Activated naive CD4-positive, alpha-beta T cell treated with anti-CD3 and anti-CD28 coated beads, Interleukin-2, amount 10 ng/mL, durations not matched to agents 7 days and 5 days (primary cell): ENCODE data around the gene AEBP2.

Experiments
- CTCF ChIA-PET: fragments of 350-600 bp; sonication (Branson Sonifier 250); formaldehyde crosslinking; loops from one replicate; lab custom pipeline; 2021; ENCODE audit warnings: antibody characterized with exemption; lab: Charles Lee
- DNase-seq: peaks from one replicate; pipeline ENCODE4 v3.0.0-alpha.2; 2020
- H3K27ac Mint-ChIP-seq: one replicate; pipeline ENCODE4 v1.8.0; 2021; ENCODE audit warnings: mild to moderate bottlenecking, moderate library complexity, mixed read lengths
- H3K27me3 Mint-ChIP-seq: one replicate; pipeline ENCODE4 v1.8.0; 2021; ENCODE audit warnings: mild to moderate bottlenecking, mixed read lengths
- H3K36me3 Mint-ChIP-seq: one replicate; pipeline ENCODE4 v1.8.0; 2021; ENCODE audit warnings: mixed read lengths
- H3K4me1 Mint-ChIP-seq: one replicate; pipeline ENCODE4 v1.8.0; 2021; ENCODE audit warnings: mixed read lengths
- H3K4me3 Mint-ChIP-seq: one replicate; pipeline ENCODE4 v1.8.0; 2021; ENCODE audit warnings: mild to moderate bottlenecking, moderate library complexity, mixed read lengths
- H3K9me3 Mint-ChIP-seq: one replicate; pipeline ENCODE4 v1.8.0; 2021; ENCODE audit warnings: mixed read lengths

The AEBP2 gene

GRCh38 chr12:19432309-19433170 lies 6.8 kb upstream of the AEBP2 start:
- Mint-ChIP-seq H3K9me3 (peaks cover 6% of the 10 kb centered on the region), H3K36me3 (peaks cover 5% of the 10 kb centered on the region), H3K4me3 (no peak overlapping the region), H3K27ac (peak overlapping the region; percentile 94), H3K27me3 (no peaks in the 10 kb centered on the region), H3K4me1 (peaks cover 64% of the 10 kb centered on the region)
- CTCF ChIA-PET = no interaction called here
- DNase-seq = no peak

GRCh38 chr12:19434538-19434937 lies 4.8 kb upstream of the AEBP2 start:
- peaks cover 6% of the 10 kb centered on the region for H3K27me3 Mint-ChIP-seq
- H3K36me3 Mint-ChIP-seq = peaks cover 3% of the 10 kb centered on the region
- peaks cover 3% of the 10 kb centered on the region for H3K9me3 Mint-ChIP-seq
- no peak for DNase-seq
- H3K4me1 Mint-ChIP-seq = peaks cover 62% of the 10 kb centered on the region
- H3K4me3 Mint-ChIP-seq = no peak overlapping the region
- CTCF ChIA-PET = no interaction called here
- H3K27ac Mint-ChIP-seq = peak overlapping the region; percentile 77

GRCh38 chr12:19435831-19436497 lies 3.3 kb upstream of the AEBP2 start:
- no peak for DNase-seq
- H3K27ac Mint-ChIP-seq = no peak overlapping the region
- peaks cover 56% of the 10 kb centered on the region for H3K4me1 Mint-ChIP-seq
- no peak overlapping the region for H3K4me3 Mint-ChIP-seq
- CTCF ChIA-PET = interaction anchor here (0.6 kb wide), 1 partner anchor 101 kb away, joined by 3 read pairs; no protein-coding TSS in a partner anchor
- H3K9me3 Mint-ChIP-seq = no peaks in the 10 kb centered on the region
- H3K36me3 Mint-ChIP-seq = peaks cover 8% of the 10 kb centered on the region
- H3K27me3 Mint-ChIP-seq = peaks cover 13% of the 10 kb centered on the region

GRCh38 chr12:19436931-19437330 lies 2.4 kb upstream of the AEBP2 start:
- H3K27ac Mint-ChIP-seq = no peak overlapping the region
- CTCF ChIA-PET = no interaction called here
- peaks cover 14% of the 10 kb centered on the region for H3K36me3 Mint-ChIP-seq
- no peak overlapping the region for H3K4me3 Mint-ChIP-seq
- no peaks in the 10 kb centered on the region for H3K9me3 Mint-ChIP-seq
- no peak for DNase-seq
- H3K4me1 Mint-ChIP-seq = peaks cover 56% of the 10 kb centered on the region
- peaks cover 13% of the 10 kb centered on the region for H3K27me3 Mint-ChIP-seq

- Mint-ChIP-seq H3K9me3 (no peaks in the 10 kb centered on the region), H3K27ac (no peak overlapping the region), H3K27me3 (peaks cover 13% of the 10 kb centered on the region), H3K36me3 (peaks cover 15% of the 10 kb centered on the region), H3K4me3 (no peak overlapping the region), H3K4me1 (peaks cover 55% of the 10 kb centered on the region)
- CTCF ChIA-PET = no interaction called here
- DNase-seq = no peak
These were observed 1.3 kb upstream of the AEBP2 start for GRCh38 chr12:19437996-19438395.

- CTCF ChIA-PET = no interaction called here
- DNase-seq = peak; percentile 70
- peaks cover 54% of the 10 kb centered on the region for H3K4me1 Mint-ChIP-seq
These were observed 947 bp downstream of the AEBP2 start for GRCh38 chr12:19440019-19440858.

GRCh38 chr12:19440916-19441315 lies 1.6 kb downstream of the AEBP2 start:
- peaks cover 52% of the 10 kb centered on the region for H3K4me1 Mint-ChIP-seq
- H3K36me3 Mint-ChIP-seq = peaks cover 24% of the 10 kb centered on the region
- no peaks in the 10 kb centered on the region for H3K9me3 Mint-ChIP-seq
- CTCF ChIA-PET = no interaction called here
- no peak for DNase-seq
- H3K27ac Mint-ChIP-seq = peak overlapping the region; percentile 98
- H3K27me3 Mint-ChIP-seq = peaks cover 13% of the 10 kb centered on the region
- peak overlapping the region; percentile 99 for H3K4me3 Mint-ChIP-seq

More at GRCh38 chr12:19440019-19440858, 947 bp downstream of the AEBP2 start:
- Mint-ChIP-seq H3K36me3 (peaks cover 20% of the 10 kb centered on the region), H3K27me3 (peaks cover 13% of the 10 kb centered on the region), H3K4me3 (peak overlapping the region; percentile 99), H3K27ac (peak overlapping the region; percentile 98), H3K9me3 (no peaks in the 10 kb centered on the region)

GRCh38 chr12:19443585-19443984 lies 4.3 kb downstream of the AEBP2 start:
- Mint-ChIP-seq H3K36me3 (peaks cover 33% of the 10 kb centered on the region), H3K4me1 (peaks cover 52% of the 10 kb centered on the region), H3K4me3 (no peak overlapping the region)

GRCh38 chr12:19444097-19444496 lies 4.8 kb downstream of the AEBP2 start:
- peaks cover 33% of the 10 kb centered on the region for H3K36me3 Mint-ChIP-seq
- peaks cover 12% of the 10 kb centered on the region for H3K27me3 Mint-ChIP-seq
- no peak overlapping the region for H3K4me3 Mint-ChIP-seq
- H3K4me1 Mint-ChIP-seq = peaks cover 48% of the 10 kb centered on the region
- no peaks in the 10 kb centered on the region for H3K9me3 Mint-ChIP-seq
- CTCF ChIA-PET = no interaction called here
- H3K27ac Mint-ChIP-seq = no peak overlapping the region
- no peak for DNase-seq

More at GRCh38 chr12:19443585-19443984, 4.3 kb downstream of the AEBP2 start:
- Mint-ChIP-seq H3K27me3 (peaks cover 13% of the 10 kb centered on the region), H3K27ac (no peak overlapping the region), H3K9me3 (no peaks in the 10 kb centered on the region)
- no peak for DNase-seq
- CTCF ChIA-PET = no interaction called here

GRCh38 chr12:19447386-19447785 lies 8.1 kb downstream of the AEBP2 start:
- Mint-ChIP-seq H3K27ac (no peak overlapping the region), H3K36me3 (peaks cover 25% of the 10 kb centered on the region), H3K9me3 (no peaks in the 10 kb centered on the region), H3K27me3 (no peaks in the 10 kb centered on the region), H3K4me1 (peaks cover 38% of the 10 kb centered on the region), H3K4me3 (no peak overlapping the region)
- CTCF ChIA-PET = no interaction called here
- DNase-seq = no peak

GRCh38 chr12:19449814-19450213 lies 10.5 kb downstream of the AEBP2 start:
- Mint-ChIP-seq H3K4me1 (peaks cover 32% of the 10 kb centered on the region), H3K27me3 (no peaks in the 10 kb centered on the region), H3K36me3 (peaks cover 30% of the 10 kb centered on the region), H3K27ac (no peak overlapping the region), H3K9me3 (no peaks in the 10 kb centered on the region), H3K4me3 (no peak overlapping the region)
- DNase-seq = no peak
- CTCF ChIA-PET = no interaction called here

- Mint-ChIP-seq H3K27me3 (no peaks in the 10 kb centered on the region), H3K9me3 (no peaks in the 10 kb centered on the region), H3K27ac (no peak overlapping the region), H3K36me3 (peaks cover 28% of the 10 kb centered on the region), H3K4me3 (no peak overlapping the region), H3K4me1 (peaks cover 29% of the 10 kb centered on the region)
- CTCF ChIA-PET = no interaction called here
- DNase-seq = no peak
These were observed 11.1 kb downstream of the AEBP2 start for GRCh38 chr12:19450362-19450761.

GRCh38 chr12:19451196-19451595 lies 11.9 kb downstream of the AEBP2 start:
- Mint-ChIP-seq H3K4me3 (no peak overlapping the region), H3K36me3 (peaks cover 26% of the 10 kb centered on the region), H3K27me3 (no peaks in the 10 kb centered on the region), H3K27ac (no peak overlapping the region), H3K4me1 (peaks cover 23% of the 10 kb centered on the region), H3K9me3 (no peaks in the 10 kb centered on the region)
- no peak for DNase-seq
- CTCF ChIA-PET = no interaction called here

- no peak overlapping the region for H3K27ac Mint-ChIP-seq
- CTCF ChIA-PET = no interaction called here
- peaks cover 13% of the 10 kb centered on the region for H3K4me1 Mint-ChIP-seq
- H3K36me3 Mint-ChIP-seq = peaks cover 28% of the 10 kb centered on the region
- DNase-seq = no peak
- no peaks in the 10 kb centered on the region for H3K27me3 Mint-ChIP-seq
- H3K9me3 Mint-ChIP-seq = no peaks in the 10 kb centered on the region
- H3K4me3 Mint-ChIP-seq = no peak overlapping the region
These were observed 14.7 kb downstream of the AEBP2 start for GRCh38 chr12:19453961-19454360.
